Measurements from ENCODE around the gene PURA.
A peak's percentile ranks its signal among the peaks of the same experiment; 100 is the strongest.

PURA gene

GRCh38 chr5:140133514-140134167, 19.7 kb downstream of the PURA start:
- DNase-seq (ENCODE audit: insufficient read length, low spot score): no peak
- no peak for FAIRE-seq

- FAIRE-seq (no peak), DNase-seq (ENCODE audit: insufficient read length, low spot score) (no peak)
Observed at GRCh38 chr5:140134277-140134935, 20.5 kb downstream of the PURA start.

- no peak for FAIRE-seq
Observed at GRCh38 chr5:140135127-140135526, 21.2 kb downstream of the PURA start.

GRCh38 chr5:140136624-140137023, 22.7 kb downstream of the PURA start:
- FAIRE-seq (peak; percentile 44), DNase-seq (ENCODE audit: insufficient read length, low spot score) (no peak)

More at GRCh38 chr5:140135127-140135526, 21.2 kb downstream of the PURA start:
- DNase-seq (ENCODE audit: insufficient read length, low spot score): no peak

- DNase-seq (ENCODE audit: insufficient read length, low spot score): no peak
- FAIRE-seq: no peak
Observed at GRCh38 chr5:140140435-140140834, 26.5 kb downstream of the PURA start.

GRCh38 chr5:140141241-140141640, 27.3 kb downstream of the PURA start:
- FAIRE-seq: no peak
- no peak for DNase-seq (ENCODE audit: insufficient read length, low spot score)

- FAIRE-seq (no peak), DNase-seq (ENCODE audit: insufficient read length, low spot score) (no peak)
Observed at GRCh38 chr5:140142246-140142645, 28.3 kb downstream of the PURA start.

GRCh38 chr5:140142856-140143255, 28.9 kb downstream of the PURA start:
- FAIRE-seq (no peak), DNase-seq (ENCODE audit: insufficient read length, low spot score) (no peak)

- FAIRE-seq (no peak), DNase-seq (ENCODE audit: insufficient read length, low spot score) (no peak)
Observed at GRCh38 chr5:140143521-140144258, 29.8 kb downstream of the PURA start.

GRCh38 chr5:140145256-140145655, 31.3 kb downstream of the PURA start:
- no peak for FAIRE-seq
- no peak for DNase-seq (ENCODE audit: insufficient read length, low spot score)

- FAIRE-seq (no peak), DNase-seq (ENCODE audit: insufficient read length, low spot score) (peak; percentile 44)
Observed at GRCh38 chr5:140145818-140146522, 32.1 kb downstream of the PURA start.

- no peak for DNase-seq (ENCODE audit: insufficient read length, low spot score)
Observed at GRCh38 chr5:140146523-140146842, 32.6 kb downstream of the PURA start.

GRCh38 chr5:140147460-140147859, 33.6 kb downstream of the PURA start:
- FAIRE-seq: no peak

More at GRCh38 chr5:140146523-140146842, 32.6 kb downstream of the PURA start:
- FAIRE-seq: no peak

GRCh38 chr5:140148508-140148907, 34.6 kb downstream of the PURA start:
- no peak for FAIRE-seq
- peak; percentile 20 for DNase-seq (ENCODE audit: insufficient read length, low spot score)

More at GRCh38 chr5:140147460-140147859, 33.6 kb downstream of the PURA start:
- DNase-seq (ENCODE audit: insufficient read length, low spot score): no peak

- no peak for FAIRE-seq
- no peak for DNase-seq (ENCODE audit: insufficient read length, low spot score)
Observed at GRCh38 chr5:140150201-140150600, 36.3 kb downstream of the PURA start.

- no peak for FAIRE-seq
- no peak for DNase-seq (ENCODE audit: insufficient read length, low spot score)
Observed at GRCh38 chr5:140151144-140152021, 37.5 kb downstream of the PURA start.

- FAIRE-seq: no peak
- DNase-seq (ENCODE audit: insufficient read length, low spot score): no peak
Observed at GRCh38 chr5:140152022-140152999, 38.4 kb downstream of the PURA start.

- FAIRE-seq (no peak), DNase-seq (ENCODE audit: insufficient read length, low spot score) (no peak)
Observed at GRCh38 chr5:140153255-140153654, 39.3 kb downstream of the PURA start.

GRCh38 chr5:140153905-140154304, 40.0 kb downstream of the PURA start:
- DNase-seq (ENCODE audit: insufficient read length, low spot score): no peak
- FAIRE-seq: no peak

Data from HTR-8/SVneo (cell line).